ENCODE measurements around the gene ADM2. TPM values are rescaled to one million over a fixed set of nuclear protein-coding genes. Genes with fewer than 3 reads are reported as not detected.
A peak's percentile ranks its signal among the peaks of the same experiment; 100 is the strongest.
"Not testable (repeated sequence)": the region's sequence is repeated elsewhere in the genome, so short reads cannot be mapped to it uniquely, and the experiment has no call there.

The ADM2 gene
- total RNA-seq, 1 donor from 2014 or later, result 1.5 TPM

DNA sequence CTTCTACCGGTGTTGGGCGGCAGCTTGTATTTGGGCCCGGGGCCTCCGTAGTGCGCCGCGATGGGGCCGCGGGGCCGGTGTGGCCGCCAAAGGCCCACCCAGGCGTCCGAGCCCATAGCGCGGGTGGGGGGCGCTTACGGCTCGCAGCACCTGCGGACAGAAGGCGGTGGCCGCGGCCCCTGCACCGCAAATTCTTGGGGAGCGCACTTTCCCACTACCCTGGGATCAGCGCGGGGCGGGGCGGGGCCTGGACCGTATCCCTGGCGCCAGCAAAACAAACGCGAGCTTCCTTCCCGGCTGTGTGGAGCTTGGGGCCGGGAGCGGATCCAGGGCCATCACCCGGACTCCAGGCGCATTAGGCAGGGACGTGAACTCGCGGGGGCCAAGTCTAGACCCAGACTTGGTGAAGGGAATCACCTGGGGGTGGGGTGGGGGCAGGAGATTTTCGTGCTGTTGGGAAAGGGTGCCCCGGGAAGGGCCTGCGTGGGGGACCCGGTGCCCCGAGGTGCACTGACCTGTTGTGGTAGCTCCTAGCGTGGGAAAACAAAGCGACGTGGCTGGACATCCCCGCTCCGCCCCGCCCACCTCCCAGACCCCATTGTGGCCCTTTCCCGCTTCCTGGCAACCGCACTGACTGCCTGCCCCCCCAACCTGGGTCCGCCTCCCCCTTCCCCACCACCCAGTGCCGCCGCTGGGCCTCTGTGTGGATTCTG is 50.8 kb downstream of the ADM2 start:
- H3K9me3 ChIP-seq, result no peaks in the 10 kb centered on the region
- H3K27me3 ChIP-seq (ENCODE audit: low read depth), result no peaks in the 10 kb centered on the region
- peak overlapping the region; percentile 79 for H3K4me3 ChIP-seq
- H3K36me3 ChIP-seq, result no peaks in the 10 kb centered on the region
- H3K4me1 ChIP-seq, result peaks cover 50% of the 10 kb centered on the region
- DNase-seq, result peak; percentile 90
- intact Hi-C loops (cut with DNase I), result no loop called here
- TF ChIP-seq, protein P1, sequence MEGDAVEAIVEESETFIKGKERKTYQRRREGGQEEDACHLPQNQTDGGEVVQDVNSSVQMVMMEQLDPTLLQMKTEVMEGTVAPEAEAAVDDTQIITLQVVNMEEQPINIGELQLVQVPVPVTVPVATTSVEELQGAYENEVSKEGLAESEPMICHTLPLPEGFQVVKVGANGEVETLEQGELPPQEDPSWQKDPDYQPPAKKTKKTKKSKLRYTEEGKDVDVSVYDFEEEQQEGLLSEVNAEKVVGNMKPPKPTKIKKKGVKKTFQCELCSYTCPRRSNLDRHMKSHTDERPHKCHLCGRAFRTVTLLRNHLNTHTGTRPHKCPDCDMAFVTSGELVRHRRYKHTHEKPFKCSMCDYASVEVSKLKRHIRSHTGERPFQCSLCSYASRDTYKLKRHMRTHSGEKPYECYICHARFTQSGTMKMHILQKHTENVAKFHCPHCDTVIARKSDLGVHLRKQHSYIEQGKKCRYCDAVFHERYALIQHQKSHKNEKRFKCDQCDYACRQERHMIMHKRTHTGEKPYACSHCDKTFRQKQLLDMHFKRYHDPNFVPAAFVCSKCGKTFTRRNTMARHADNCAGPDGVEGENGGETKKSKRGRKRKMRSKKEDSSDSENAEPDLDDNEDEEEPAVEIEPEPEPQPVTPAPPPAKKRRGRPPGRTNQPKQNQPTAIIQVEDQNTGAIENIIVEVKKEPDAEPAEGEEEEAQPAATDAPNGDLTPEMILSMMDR (IDR thresholded peaks at IDR 0.05), result no peak
- peak; percentile 61 to 65 for ATAC-seq
- peak overlapping the region; percentile 100 for H3K27ac ChIP-seq

DNA sequence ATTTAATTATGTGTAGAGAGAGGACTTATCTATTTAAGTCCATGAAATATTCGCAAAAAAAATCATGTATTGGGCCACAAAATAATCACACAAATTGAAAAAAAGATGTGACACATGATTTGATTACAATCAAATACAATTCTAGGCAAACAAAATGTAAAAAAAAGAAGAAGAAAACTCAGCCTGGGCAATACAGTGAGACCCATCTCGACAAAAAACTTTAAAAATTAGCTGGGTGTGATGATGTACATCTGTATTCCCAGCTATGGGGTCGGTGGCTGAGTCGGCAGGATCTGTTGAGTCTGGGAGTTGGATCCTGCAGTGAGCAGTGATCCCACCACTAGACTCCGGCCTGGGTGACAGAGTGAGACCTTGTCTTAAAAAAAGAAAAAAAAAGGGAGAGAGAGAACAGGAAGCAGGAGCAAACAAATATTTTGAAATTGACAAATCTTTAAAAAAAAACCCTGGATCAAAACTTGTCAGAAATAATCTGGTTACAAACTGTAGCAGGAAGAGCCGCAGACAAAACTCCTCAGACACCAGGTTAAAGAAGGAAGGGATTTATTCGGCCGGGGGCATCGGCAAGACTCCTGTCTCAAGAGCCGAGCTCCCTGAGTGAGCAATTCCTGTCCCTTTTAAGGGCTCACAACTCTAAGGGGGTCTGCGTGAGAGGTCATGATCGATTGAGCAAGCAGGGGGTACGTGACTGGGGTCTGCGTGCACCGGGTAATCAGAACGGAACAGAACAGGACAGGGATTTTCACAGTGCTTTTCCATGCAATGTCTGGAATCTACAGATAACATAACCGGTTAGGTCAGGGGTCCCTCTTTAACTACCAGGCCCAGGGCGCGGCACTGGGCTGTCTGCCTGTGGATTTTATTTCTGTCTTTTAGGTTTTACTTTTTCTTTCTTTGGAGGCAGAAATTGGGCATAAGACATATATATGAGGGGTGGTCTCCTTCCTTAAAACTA is 51.8 kb downstream of the ADM2 start:
- Histone ChIP-seq H3K27me3 (ENCODE audit: low read depth) (no peaks in the 10 kb centered on the region), H3K36me3 (no peaks in the 10 kb centered on the region), H3K4me1 (peaks cover 50% of the 10 kb centered on the region), H3K27ac (peak overlapping the region; percentile 100), H3K9me3 (no peaks in the 10 kb centered on the region), H3K4me3 (no peak overlapping the region)
- ATAC-seq, result no peak
- peak; percentile 39 for DNase-seq
- TF ChIP-seq, protein P1 (IDR thresholded peaks at IDR 0.05), result no peak
- intact Hi-C loops (cut with DNase I), result no loop called here

DNA sequence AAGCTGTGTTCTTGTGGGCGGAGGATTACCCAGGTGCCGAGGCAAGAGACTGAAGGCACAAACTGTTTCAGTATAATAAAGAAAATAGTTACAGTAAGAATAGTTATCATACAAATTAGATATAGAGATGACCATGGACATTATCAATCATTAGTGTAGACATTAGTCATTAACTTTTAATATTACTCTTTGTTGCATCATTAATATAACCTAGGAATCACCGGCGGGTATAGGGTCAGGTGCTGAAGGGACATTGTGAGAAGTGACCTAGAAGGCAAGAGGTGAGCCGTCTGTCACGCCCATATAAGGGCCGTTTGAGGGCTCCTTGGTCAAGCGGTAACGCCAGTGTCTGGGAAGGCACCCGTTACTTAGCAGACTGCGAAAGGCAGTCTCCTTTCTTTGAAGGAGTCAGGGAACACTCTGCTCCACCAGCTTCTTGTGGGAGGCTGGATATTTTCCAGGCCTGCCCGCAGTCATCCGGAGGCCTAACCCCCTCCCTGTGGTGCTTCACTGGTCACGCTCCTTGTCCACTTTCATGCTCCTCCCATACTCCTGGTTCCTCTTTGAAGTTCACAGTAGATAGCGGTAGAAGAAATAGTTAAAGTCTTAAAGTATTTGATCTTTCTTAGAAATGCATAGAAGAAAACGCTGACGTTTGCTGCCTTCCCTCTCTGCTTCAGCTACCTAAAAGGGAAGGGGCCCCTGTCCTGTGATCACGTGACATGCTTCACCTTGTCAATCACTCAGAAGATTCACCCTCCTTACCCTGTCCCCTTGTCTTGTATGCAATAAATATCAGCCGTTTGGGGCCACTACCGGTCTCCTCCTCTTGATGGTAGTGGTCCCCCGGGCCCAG is 52.7 kb downstream of the ADM2 start:
- peaks cover 50% of the 10 kb centered on the region for H3K4me1 ChIP-seq
- intact Hi-C loops (cut with DNase I); ATAC-seq; H3K27me3 ChIP-seq (ENCODE audit: low read depth); H3K4me3 ChIP-seq; H3K36me3 ChIP-seq; H3K9me3 ChIP-seq: not testable (repeated sequence)
- H3K27ac ChIP-seq, result peak overlapping the region; percentile 100
- peak; percentile 86 for DNase-seq

DNA sequence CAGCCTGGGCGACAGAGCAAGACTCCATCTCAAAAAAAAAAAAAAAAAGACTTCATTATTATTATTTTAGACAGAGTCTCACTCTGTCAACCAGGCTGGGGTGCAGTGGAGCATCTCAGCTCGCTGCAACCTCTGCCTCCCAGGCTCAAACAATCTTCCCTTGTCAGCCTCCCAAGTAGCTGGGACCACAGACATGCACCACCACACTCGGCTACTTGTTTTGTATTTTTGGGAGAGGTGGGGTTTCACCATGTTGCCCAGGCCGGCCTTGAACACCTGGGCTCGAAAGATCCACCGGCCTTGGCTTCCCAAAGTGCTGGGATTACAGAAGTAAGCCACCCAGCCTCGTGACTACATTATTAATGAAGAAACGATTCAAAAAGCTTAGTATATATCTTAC is 53.8 kb downstream of the ADM2 start:
- Histone ChIP-seq H3K4me1 (peaks cover 54% of the 10 kb centered on the region), H3K27me3 (ENCODE audit: low read depth) (no peaks in the 10 kb centered on the region), H3K9me3 (no peaks in the 10 kb centered on the region), H3K27ac (peak overlapping the region; percentile 100), H3K4me3 (no peak overlapping the region), H3K36me3 (no peaks in the 10 kb centered on the region)
- intact Hi-C loops (cut with DNase I), result no loop called here
- ATAC-seq (no peak), DNase-seq (no peak)
- TF ChIP-seq, protein P1 (IDR thresholded peaks at IDR 0.05), result no peak

Other genes with a start within 250 kb of the ADM2 start
- gene TUBGCP6, start 236.5 kb upstream of the ADM2 start, total RNA-seq, result 48.5 TPM
- 47.9 TPM for gene HDAC10, start 230.3 kb upstream of the ADM2 start, total RNA-seq
- gene MAPK12, start 219.9 kb upstream of the ADM2 start, total RNA-seq, result 11.9 TPM
- gene MAPK11, start 211.2 kb upstream of the ADM2 start, total RNA-seq, result 13.1 TPM
- 256 TPM for gene PLXNB2, start 173.9 kb upstream of the ADM2 start, total RNA-seq
- 14.4 TPM for gene DENND6B, start 154.5 kb upstream of the ADM2 start, total RNA-seq
- gene PPP6R2, start 138.2 kb upstream of the ADM2 start, total RNA-seq, result 52.5 TPM
- gene SBF1, start 6.5 kb upstream of the ADM2 start, total RNA-seq, result 59.0 TPM
- gene MIOX, start 5.3 kb downstream of the ADM2 start, total RNA-seq, result not detected
- gene LMF2, start 26.2 kb downstream of the ADM2 start, total RNA-seq, result 58.8 TPM
- gene NCAPH2, start 26.7 kb downstream of the ADM2 start, total RNA-seq, result 46.1 TPM
- gene SCO2, start 44.1 kb downstream of the ADM2 start, total RNA-seq, result 4.9 TPM
- 151 TPM for gene TYMP, start 48.5 kb downstream of the ADM2 start, total RNA-seq
- 0.77 TPM for gene KLHDC7B, start 64.4 kb downstream of the ADM2 start, total RNA-seq
- gene SYCE3, start 81.4 kb downstream of the ADM2 start, total RNA-seq, result not detected
- 12.6 TPM for gene CPT1B, start 96.9 kb downstream of the ADM2 start, total RNA-seq
- gene CHKB, start 101.3 kb downstream of the ADM2 start, total RNA-seq, result 76.7 TPM
- 1.7 TPM for gene MAPK8IP2, start 119.2 kb downstream of the ADM2 start, total RNA-seq
- gene ARSA, start 146.6 kb downstream of the ADM2 start, total RNA-seq, result 53.5 TPM
- 50.6 TPM for gene SHANK3, start 191.3 kb downstream of the ADM2 start, total RNA-seq

Data from lower lobe of right lung (tissue), 2 donors.